HL-60 (cell line): Measurements from ENCODE around the gene UQCRH.

Experiments
- DNase-seq, 2 experiments: peaks; one replicate each; pipeline ENCODE4 v3.0.0-alpha.2; 2010 to 2020; ENCODE audit warnings: low read depth in 1 of 2, low spot score in 1 of 2
- H3K27ac ChIP-seq: fragments of 250-450 bp; sonication (Bioruptor Pico); replicated peaks from 2 replicates; pipeline ENCODE4 v1.5.1; 2020; ENCODE audit warnings: mild to moderate bottlenecking, moderate library complexity
- H3K27me3 ChIP-seq: fragments of 250-450 bp; sonication (Bioruptor Pico); 2 replicates; pipeline ENCODE4 v1.5.1; 2021; ENCODE audit warnings: mild to moderate bottlenecking, moderate library complexity; ENCODE audit not compliant: insufficient read depth, poor library complexity, severe bottlenecking
- H3K4me3 ChIP-seq: replicated peaks from 2 replicates; pipeline ENCODE4 v1.5.1; 2011; ENCODE audit warnings: mild to moderate bottlenecking, control low read depth, low read length; ENCODE audit not compliant: insufficient read depth
- GABPA ChIP-seq: IDR thresholded peaks from 2 replicates; pipeline ENCODE4 v1.6.1; 2012; ENCODE audit warnings: low read depth
- POLR2AphosphoS5 ChIP-seq: IDR thresholded peaks from 2 replicates; pipeline ENCODE4 v1.6.1; 2012; ENCODE audit warnings: low read depth
- SPI1 ChIP-seq: IDR thresholded peaks from 2 replicates; pipeline ENCODE4 v1.6.1; 2012; ENCODE audit warnings: low read depth, mild to moderate bottlenecking, borderline replicate concordance
- TF ChIP-seq, protein P1 (sequence below): IDR thresholded peaks from one replicate; pipeline ENCODE4 v1.5.1; 2011; ENCODE audit warnings: low read length, control low read depth, inconsistent platforms; ENCODE audit not compliant: insufficient read depth
- TF ChIP-seq, protein P2 (sequence below): IDR thresholded peaks from 2 replicates; pipeline ENCODE4 v1.6.1; 2012; ENCODE audit warnings: low read depth; ENCODE audit not compliant: insufficient replicate concordance

Gene UQCRH

DNA sequence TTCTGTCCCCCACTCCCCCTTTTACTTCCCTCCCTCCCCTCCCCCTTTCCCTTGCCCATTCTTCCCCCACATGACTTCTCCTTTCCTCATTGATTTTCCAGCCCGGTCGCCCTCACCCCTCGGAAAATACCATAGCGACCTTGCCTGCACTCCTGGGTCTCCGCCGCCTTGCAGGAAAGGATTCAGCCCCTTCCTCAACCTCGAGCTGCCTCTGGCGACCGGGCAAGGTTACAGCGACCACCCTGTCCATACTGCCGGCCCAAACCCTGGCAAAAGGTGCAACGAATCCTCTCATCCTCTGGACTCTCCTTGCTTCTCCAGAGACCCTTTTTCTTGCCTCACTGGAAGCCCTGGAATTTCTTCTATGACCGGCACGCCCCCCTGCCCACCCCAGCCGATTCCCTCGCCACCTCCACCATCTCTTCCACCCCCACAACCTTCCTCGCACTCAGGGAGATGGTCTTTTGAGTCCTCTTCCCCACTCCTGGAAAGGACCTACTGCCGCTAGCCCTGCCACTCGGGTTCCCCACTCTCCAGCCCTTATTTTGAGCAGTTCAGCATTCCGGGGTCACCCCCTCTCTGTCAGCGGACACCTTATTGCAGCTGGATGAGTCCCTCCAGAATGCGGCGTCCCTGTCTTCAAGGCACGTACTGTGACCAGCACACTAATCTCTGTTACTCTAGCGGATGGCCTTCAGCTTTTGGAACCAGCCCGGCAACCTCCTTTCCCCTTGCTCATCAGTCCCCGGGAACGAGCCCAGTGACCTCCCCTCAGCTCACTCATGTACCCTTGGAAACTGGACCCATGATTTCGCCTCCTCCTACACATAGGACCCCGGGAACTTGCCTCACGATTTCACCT is 38.0 kb downstream of the UQCRH start:
- Histone ChIP-seq H3K4me3 (peak overlapping the region; percentile 62), H3K27ac (peak overlapping the region; percentile 93), H3K27me3 (no peaks in the 10 kb centered on the region)
- no peak for DNase-seq
- no peak for TF ChIP-seq POLR2AphosphoS5
- TF ChIP-seq, protein P1, sequence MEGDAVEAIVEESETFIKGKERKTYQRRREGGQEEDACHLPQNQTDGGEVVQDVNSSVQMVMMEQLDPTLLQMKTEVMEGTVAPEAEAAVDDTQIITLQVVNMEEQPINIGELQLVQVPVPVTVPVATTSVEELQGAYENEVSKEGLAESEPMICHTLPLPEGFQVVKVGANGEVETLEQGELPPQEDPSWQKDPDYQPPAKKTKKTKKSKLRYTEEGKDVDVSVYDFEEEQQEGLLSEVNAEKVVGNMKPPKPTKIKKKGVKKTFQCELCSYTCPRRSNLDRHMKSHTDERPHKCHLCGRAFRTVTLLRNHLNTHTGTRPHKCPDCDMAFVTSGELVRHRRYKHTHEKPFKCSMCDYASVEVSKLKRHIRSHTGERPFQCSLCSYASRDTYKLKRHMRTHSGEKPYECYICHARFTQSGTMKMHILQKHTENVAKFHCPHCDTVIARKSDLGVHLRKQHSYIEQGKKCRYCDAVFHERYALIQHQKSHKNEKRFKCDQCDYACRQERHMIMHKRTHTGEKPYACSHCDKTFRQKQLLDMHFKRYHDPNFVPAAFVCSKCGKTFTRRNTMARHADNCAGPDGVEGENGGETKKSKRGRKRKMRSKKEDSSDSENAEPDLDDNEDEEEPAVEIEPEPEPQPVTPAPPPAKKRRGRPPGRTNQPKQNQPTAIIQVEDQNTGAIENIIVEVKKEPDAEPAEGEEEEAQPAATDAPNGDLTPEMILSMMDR: no peak
- TF ChIP-seq, protein P2, sequence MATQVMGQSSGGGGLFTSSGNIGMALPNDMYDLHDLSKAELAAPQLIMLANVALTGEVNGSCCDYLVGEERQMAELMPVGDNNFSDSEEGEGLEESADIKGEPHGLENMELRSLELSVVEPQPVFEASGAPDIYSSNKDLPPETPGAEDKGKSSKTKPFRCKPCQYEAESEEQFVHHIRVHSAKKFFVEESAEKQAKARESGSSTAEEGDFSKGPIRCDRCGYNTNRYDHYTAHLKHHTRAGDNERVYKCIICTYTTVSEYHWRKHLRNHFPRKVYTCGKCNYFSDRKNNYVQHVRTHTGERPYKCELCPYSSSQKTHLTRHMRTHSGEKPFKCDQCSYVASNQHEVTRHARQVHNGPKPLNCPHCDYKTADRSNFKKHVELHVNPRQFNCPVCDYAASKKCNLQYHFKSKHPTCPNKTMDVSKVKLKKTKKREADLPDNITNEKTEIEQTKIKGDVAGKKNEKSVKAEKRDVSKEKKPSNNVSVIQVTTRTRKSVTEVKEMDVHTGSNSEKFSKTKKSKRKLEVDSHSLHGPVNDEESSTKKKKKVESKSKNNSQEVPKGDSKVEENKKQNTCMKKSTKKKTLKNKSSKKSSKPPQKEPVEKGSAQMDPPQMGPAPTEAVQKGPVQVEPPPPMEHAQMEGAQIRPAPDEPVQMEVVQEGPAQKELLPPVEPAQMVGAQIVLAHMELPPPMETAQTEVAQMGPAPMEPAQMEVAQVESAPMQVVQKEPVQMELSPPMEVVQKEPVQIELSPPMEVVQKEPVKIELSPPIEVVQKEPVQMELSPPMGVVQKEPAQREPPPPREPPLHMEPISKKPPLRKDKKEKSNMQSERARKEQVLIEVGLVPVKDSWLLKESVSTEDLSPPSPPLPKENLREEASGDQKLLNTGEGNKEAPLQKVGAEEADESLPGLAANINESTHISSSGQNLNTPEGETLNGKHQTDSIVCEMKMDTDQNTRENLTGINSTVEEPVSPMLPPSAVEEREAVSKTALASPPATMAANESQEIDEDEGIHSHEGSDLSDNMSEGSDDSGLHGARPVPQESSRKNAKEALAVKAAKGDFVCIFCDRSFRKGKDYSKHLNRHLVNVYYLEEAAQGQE: no peak
- TF ChIP-seq SPI1: no peak
- no peak for TF ChIP-seq GABPA

DNA sequence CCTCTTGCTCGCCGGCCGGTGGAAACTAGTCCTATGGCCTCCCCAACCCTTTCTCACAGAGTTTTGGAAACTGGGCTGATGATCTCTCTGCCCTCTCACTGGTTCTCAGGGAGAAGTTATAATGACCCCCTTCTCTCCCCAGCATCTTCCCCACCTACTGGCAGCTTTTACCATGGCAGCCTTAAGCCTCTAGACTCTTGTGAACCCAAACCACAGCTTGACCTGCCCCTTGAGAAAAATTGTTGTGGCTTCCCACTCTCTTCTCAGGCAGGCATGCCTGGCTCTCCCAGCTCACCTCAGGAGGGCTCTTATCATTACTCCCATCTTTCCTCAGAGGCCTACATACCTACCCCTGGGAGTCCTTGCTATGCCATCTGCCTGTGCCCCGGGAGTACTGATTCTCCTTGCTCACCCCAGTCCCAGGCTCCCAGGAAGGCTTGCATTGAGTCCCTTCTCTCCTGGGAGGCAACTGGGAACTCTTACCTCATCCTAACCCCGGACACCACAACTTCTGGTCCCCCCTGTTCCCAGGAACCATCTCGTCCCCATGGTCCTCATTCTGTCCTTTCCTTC is 38.7 kb downstream of the UQCRH start:
- TF ChIP-seq, protein P1: peak; percentile 40
- TF ChIP-seq, protein P2: no peak
- Histone ChIP-seq H3K27me3 (no peaks in the 10 kb centered on the region), H3K27ac (no peak overlapping the region), H3K4me3 (no peak overlapping the region)
- DNase-seq: peak; percentile 12 to 18

DNA sequence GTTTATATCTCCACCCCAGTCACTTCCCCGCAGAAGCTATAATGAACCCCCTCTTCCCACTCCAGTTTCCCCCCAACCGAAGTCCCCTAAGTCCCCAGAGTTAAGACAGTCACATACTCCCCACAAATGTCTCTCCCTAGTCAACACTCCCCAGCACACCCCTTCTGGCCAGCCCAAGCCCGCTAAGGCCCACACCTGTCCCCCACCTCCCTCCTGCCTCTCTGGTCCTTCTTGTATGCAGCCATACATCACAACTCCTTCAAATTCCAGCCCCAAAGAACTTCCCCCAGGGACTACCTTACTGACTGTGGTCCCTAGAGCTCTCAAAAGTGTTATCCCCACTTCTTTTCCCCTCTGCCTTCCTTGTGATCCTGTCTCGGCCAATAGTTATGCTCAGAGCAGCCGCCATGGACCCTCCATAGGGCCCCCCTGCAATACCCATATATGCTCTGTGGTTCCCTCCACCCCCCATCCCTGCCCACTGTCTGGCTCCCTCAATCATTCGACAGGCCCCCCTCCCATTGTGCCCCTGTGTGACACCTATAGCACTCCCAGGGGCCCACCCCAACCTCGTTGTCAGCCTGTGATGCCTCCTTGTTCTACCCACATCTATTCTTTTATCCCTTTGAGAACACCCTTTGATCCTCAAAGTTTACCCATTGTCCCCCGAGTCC is 39.3 kb downstream of the UQCRH start:
- H3K27me3 ChIP-seq: no peaks in the 10 kb centered on the region
- H3K27ac ChIP-seq: no peak overlapping the region
- TF ChIP-seq SPI1 (no peak), POLR2AphosphoS5 (no peak), GABPA (no peak)
- TF ChIP-seq, protein P1: no peak
- TF ChIP-seq, protein P2: no peak
- no peak for DNase-seq
- no peak overlapping the region for H3K4me3 ChIP-seq
